SH-SY5Y (cell line): ENCODE measurements around the gene RHEX.

ENCODE experiments used
- GATA2 ChIP-seq: IDR thresholded peaks from 2 replicates; pipeline ENCODE4 v1.6.1; 2011; ENCODE audit warnings: mild to moderate bottlenecking, low read depth, low read length
- GATA3 ChIP-seq: IDR thresholded peaks from 2 replicates; pipeline ENCODE4 v1.6.1; 2011; ENCODE audit warnings: low read depth, mild to moderate bottlenecking, low read length, moderate library complexity

- TF ChIP-seq GATA2 (peak; percentile 78), GATA3 (no peak)
Measured at GRCh38 chr1:206094024-206094423, 41.1 kb downstream of the RHEX start.
